HepG2 (cell line): ENCODE results near the gene RFX2. TPM values are rescaled to one million over a fixed set of nuclear protein-coding genes. Genes with fewer than 3 reads are reported as not detected.

Source experiments
- AFF4 ChIP-seq: sonication (generic); formaldehyde crosslinking; IDR thresholded peaks from 2 replicates; pipeline ENCODE4 v1.4.0; 2020; ENCODE audit warnings: missing genetic modification reagents
- BRF2 ChIP-seq: sonication (generic); formaldehyde crosslinking; IDR thresholded peaks from 2 replicates; pipeline ENCODE4 v1.8.1; 2022; ENCODE audit warnings: mild to moderate bottlenecking, missing genetic modification reagents
- ETS1 ChIP-seq: sonication (generic); formaldehyde crosslinking; IDR thresholded peaks from 2 replicates; pipeline ENCODE4 v1.4.0; 2020; ENCODE audit warnings: missing genetic modification reagents
- KDM2A ChIP-seq: sonication (generic); formaldehyde crosslinking; IDR thresholded peaks from 2 replicates; pipeline ENCODE4 v1.4.0; 2020; ENCODE audit warnings: low read depth, missing genetic modification reagents, borderline replicate concordance
- KDM6A ChIP-seq: IDR thresholded peaks from 2 replicates; pipeline ENCODE4 v1.6.1; 2016; ENCODE audit warnings: low read depth
- MTF2 ChIP-seq: sonication (generic); formaldehyde crosslinking; IDR thresholded peaks from 2 replicates; pipeline ENCODE4 v1.5.0; 2020; ENCODE audit warnings: missing genetic modification reagents, borderline replicate concordance
- PHF8 ChIP-seq: sonication (generic); formaldehyde crosslinking; IDR thresholded peaks from 2 replicates; pipeline ENCODE4 v1.5.0; 2020; ENCODE audit warnings: missing genetic modification reagents
- PRDM4 ChIP-seq: sonication (generic); formaldehyde crosslinking; IDR thresholded peaks from 2 replicates; pipeline ENCODE4 v1.9.0; 2021; ENCODE audit warnings: missing genetic modification reagents, borderline replicate concordance
- SP5 ChIP-seq: IDR thresholded peaks from 2 replicates; pipeline ENCODE4 v1.6.1; 2016; ENCODE audit warnings: low read depth, borderline replicate concordance
- STAG1 ChIP-seq: sonication (generic); formaldehyde crosslinking; IDR thresholded peaks from 2 replicates; pipeline ENCODE4 v1.4.0; 2020; ENCODE audit warnings: missing genetic modification reagents
- YY1 ChIP-seq: IDR thresholded peaks from 2 replicates; pipeline ENCODE4 v1.6.1; 2011; ENCODE audit warnings: low read length, low read depth, moderate library complexity, mild to moderate bottlenecking; ENCODE audit not compliant: insufficient read depth, insufficient replicate concordance
- ZBTB20 ChIP-seq: sonication (generic); formaldehyde crosslinking; IDR thresholded peaks from 2 replicates; pipeline ENCODE4 v1.8.1; 2023; ENCODE audit warnings: missing genetic modification reagents, low read depth, mild to moderate bottlenecking, borderline replicate concordance
- ZBTB21 ChIP-seq: sonication (generic); formaldehyde crosslinking; IDR thresholded peaks from 2 replicates; pipeline ENCODE4 v1.4.0; 2020; ENCODE audit warnings: missing genetic modification reagents
- ZFP62 ChIP-seq: sonication (generic); formaldehyde crosslinking; IDR thresholded peaks from 2 replicates; pipeline ENCODE4 v1.4.0; 2020; ENCODE audit warnings: missing genetic modification reagents
- ZNF121 ChIP-seq: sonication (generic); formaldehyde crosslinking; IDR thresholded peaks from 2 replicates; pipeline ENCODE4 v1.5.0; 2020; ENCODE audit warnings: mild to moderate bottlenecking, missing genetic modification reagents
- ZNF616 ChIP-seq: sonication (generic); formaldehyde crosslinking; IDR thresholded peaks from 2 replicates; pipeline ENCODE4 v1.5.0; 2020; ENCODE audit warnings: low read depth, mild to moderate bottlenecking, missing genetic modification reagents
- ZNF816 ChIP-seq: sonication (generic); formaldehyde crosslinking; IDR thresholded peaks from 2 replicates; pipeline ENCODE4 v1.8.0; 2022; ENCODE audit warnings: missing genetic modification reagents, mild to moderate bottlenecking, borderline replicate concordance
- polyA plus RNA-seq, 8 experiments: library from polyadenylated mRNA; depleted of rRNA in 3 of 8; stranded (reverse) in 7 of 8; unstranded in 1 of 8; fragments of >200 nt; fragmentation: Illumina TruSeq in 4 of 8; extraction: Trizol in 4 of 8; gene quantifications; 2 replicates each; pipeline versions ENCODE4 v1.2.1 to v1.2.3, GENCODE V29; 2011 to 2016; ENCODE audit warnings: low read depth in 4 of 8, missing spikeins in 1 of 8, mixed read lengths in 1 of 8; ENCODE audit not compliant: insufficient read depth in 1 of 8
- total RNA-seq, 5 experiments: library from RNA; depleted of rRNA; stranded (reverse); fragments of >200 nt; fragmentation: Illumina TruSeq; extraction: Trizol; gene quantifications; 2 replicates each; pipeline ENCODE4 v1.2.3, GENCODE V29; 2016; ENCODE audit warnings: low read depth in 1 of 5
- TF ChIP-seq, protein P1 (sequence below): sonication (generic); formaldehyde crosslinking; IDR thresholded peaks from 2 replicates; pipeline ENCODE4 v1.8.1; 2023; ENCODE audit warnings: missing genetic modification reagents, inconsistent platforms, borderline replicate concordance

Gene RFX2
- total and polyA plus RNA-seq, 2 of the 13 experiments (the other 11 are each of a cell fraction or from before 2014, with no cell fraction given), result 2.8 to 3.3 TPM

GRCh38 chr19:5974721-5975387 is 135.4 kb downstream of the RFX2 start (continued):
- no peak for TF ChIP-seq BRF2 (CRISPR knock-in tag)
- TF ChIP-seq, protein P1, sequence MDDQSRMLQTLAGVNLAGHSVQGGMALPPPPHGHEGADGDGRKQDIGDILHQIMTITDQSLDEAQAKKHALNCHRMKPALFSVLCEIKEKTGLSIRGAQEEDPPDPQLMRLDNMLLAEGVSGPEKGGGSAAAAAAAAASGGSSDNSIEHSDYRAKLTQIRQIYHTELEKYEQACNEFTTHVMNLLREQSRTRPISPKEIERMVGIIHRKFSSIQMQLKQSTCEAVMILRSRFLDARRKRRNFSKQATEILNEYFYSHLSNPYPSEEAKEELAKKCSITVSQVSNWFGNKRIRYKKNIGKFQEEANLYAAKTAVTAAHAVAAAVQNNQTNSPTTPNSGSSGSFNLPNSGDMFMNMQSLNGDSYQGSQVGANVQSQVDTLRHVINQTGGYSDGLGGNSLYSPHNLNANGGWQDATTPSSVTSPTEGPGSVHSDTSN (CRISPR knock-in tag), result no peak
- no peak for TF ChIP-seq ZNF121 (CRISPR knock-in tag)
- no peak for TF ChIP-seq ZBTB21 (CRISPR knock-in tag)
- TF ChIP-seq ZBTB20 (CRISPR knock-in tag), result 0 out of 2 replicates have a peak, but pooled peaks have one; percentile 15
- TF ChIP-seq ZNF616 (CRISPR knock-in tag), result no peak
- no peak; the same call in 1 of the 2 replicates for TF ChIP-seq STAG1
- TF ChIP-seq KDM6A, result 0 out of 2 replicates have a peak, but pooled peaks have one; percentile 60
- peak; percentile 30; the same call in 1 of the 2 replicates for TF ChIP-seq KDM2A (CRISPR knock-in tag)
- no peak for TF ChIP-seq PRDM4 (CRISPR knock-in tag)
- no peak for TF ChIP-seq MTF2 (CRISPR knock-in tag)
- no peak for TF ChIP-seq PHF8
- TF ChIP-seq ZNF816 (CRISPR knock-in tag), result no peak
- TF ChIP-seq AFF4 (CRISPR knock-in tag), result no peak
- no peak for TF ChIP-seq YY1
- no peak for TF ChIP-seq ETS1
- peak; percentile 53; the same call in 1 of the 2 replicates for TF ChIP-seq SP5
- TF ChIP-seq ZFP62 (CRISPR knock-in tag), result no peak
